DMS53 treated with DMSO at 0.1 percent for 48 hours (cell line): ENCODE measurements around the gene NINJ2.

Source experiments
- DNase-seq: peaks from one replicate; lab custom pipeline; 2025; ENCODE audit not compliant: unreplicated experiment; lab: John Stamatoyannopoulos, UW

NINJ2 gene

DNA sequence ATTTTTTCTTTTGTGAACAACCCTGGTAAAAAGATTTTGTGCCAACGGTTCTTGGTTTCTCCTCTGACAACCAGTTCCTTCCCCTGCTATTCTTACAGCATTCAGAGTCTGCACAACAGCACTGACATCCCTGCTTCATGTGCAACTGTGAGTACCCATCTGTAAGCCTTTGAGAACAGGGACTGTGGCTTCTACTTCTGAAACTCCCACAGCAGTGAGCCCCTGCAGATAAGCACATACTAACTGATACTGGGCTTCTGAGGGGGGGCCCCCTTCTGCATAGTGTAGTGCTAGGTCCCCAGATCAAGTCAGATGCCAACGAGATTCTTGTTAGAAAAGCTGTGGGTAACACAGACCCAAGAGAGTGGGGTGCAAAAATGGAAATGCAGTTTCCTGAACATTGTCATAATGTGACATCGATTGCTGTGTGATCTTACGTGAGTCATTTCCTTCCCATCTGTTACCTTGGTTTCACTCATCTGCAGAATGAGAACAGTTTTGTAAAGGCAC lies 11.1 kb upstream of the NINJ2 start:
- DNase-seq = no peak

DNA sequence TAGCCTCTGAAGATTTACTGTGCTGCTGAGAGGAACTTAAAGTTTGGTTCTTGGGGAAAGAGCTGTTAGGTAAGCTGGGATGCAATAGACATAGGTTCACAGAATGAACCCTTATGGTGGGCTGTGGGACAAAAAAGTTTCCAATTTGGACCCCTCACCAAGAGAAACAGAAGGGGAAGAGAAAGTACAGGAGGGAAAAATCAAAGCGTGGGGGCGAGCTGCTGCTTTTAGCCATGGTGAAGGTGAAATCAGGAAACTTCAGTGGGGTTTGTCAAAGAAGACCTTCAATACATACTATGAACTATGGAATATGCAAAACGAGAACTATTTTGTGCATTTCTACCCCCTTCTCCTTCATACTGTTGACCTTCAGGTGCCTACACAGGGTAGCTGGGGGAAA lies 10.6 kb upstream of the NINJ2 start:
- no peak for DNase-seq

DNA sequence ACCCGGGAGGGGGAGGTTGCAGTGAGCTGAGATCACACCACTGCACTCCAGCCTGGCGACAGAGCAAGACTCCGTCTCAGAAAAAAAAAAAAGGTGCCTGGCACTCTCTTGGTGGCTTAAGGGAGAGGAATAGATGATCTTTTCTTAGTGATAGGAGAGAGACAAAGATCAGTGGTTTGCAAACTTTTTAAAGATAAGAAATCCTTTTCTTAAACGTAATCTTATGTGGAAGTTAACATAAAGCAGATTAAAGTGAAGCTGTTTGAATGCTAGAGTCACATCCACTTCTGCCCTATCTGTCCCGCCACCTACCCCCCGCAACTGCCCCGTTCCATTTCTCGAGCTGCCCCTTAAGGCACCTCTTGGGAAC lies 6.3 kb upstream of the NINJ2 start:
- DNase-seq = no peak

- no peak for DNase-seq
Observed at GRCh38 chr12:668090-668481, 4.8 kb upstream of the NINJ2 start.

GRCh38 chr12:666766-667308 lies 3.6 kb upstream of the NINJ2 start:
- DNase-seq = no peak

DNA sequence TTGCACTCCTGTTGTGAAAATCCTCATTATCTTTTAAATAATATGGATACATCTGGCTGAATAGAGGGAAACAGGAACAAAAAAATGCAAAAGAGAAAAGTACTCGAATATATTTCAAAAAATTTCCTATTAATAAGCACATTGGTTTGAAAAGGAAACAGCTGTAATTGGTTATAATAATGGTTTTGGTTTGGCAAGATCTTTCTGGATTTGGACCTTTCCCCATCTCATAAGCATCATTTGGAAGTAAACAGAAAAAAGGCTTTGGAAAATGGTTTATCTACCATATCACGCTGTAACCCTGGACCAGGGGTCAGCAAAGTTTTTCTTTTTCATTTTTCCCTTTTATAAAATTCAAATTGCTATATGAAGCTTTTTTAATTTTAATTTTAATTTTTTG lies 2.8 kb upstream of the NINJ2 start:
- DNase-seq = no peak

DNA sequence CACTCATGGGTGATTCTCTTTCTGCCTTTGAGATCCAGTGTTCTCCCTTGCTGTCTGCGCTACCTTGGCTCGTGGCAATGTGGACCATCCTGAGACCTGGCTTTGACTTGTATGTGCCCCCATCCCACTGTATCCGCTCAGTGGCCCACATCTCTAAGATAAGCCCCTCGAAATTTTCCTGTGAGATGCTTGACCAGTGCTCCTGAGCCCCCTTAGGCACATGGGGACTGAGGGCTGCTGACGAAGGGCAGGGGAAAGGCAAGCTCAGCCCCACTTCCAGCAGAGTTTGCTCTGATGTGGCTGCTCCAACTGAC lies 1.5 kb upstream of the NINJ2 start:
- DNase-seq = no peak

DNA sequence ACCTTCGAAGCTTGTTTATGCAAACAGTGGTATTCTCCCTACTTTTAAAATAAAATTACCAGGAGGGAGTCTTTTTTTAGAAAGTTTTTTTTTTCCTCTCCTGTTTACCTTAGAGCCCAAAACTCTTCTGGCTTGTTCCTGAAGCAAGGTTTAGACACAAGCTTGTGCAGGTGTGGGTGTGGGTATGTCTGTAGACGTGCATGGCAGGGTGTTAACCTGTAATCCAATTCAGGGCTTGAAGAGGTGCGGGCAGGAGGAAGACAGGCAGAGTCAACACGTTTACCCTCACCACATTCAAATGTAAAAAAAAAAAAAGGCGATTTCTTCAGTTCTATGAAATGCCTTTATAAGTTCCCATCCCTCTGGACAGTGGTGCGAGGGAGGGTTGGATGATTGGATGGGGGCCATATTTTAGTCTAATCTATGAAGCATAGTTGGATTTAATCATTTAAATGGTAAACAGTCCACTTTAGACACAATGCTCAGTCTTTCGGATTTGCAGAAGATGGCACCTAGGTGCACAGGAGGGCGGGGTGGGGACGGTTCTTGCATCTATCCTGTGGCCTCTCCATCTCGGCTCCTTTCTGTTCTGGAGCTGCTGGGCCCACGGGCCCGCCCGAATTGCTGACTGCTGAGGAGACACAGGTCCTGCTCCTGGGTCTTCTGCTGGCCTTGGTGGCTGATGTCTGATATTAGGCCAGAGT lies 982 bp upstream of the NINJ2 start:
- DNase-seq = no peak

DNA sequence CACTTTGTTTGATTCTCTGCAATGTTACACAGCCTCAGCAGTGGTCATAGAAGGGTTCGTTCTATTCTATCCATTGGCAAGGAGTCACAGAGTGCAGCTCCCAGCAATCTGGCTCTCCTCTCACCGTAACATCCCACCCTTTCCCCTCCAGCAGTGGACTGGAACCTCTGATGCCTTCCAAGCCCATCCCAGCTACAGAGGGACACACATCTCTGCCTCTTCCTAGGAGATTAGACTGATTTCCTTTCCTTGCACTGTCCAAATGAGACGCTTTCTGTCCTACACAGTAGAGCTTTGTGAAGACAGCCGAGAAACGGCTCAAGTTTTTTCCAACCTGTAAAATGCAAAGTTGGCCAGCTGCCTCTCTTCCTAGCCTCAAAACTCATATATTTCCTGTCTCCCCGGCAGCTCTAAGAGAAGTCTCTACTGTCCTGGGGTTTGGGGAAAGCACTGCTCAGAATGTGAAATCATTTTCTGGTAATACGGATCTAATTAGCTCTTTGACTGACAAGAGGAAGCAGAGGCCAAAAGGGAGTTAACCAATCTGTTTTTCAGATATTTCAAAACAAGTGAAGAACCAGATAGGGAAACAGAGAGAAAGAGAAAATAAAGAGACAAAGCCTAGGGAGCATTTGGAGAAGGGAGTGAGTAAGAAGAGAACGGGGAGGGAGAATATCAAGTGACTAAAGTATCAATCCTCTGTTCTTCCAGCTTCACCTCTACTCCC lies 516 bp downstream of the NINJ2 start:
- no peak for DNase-seq

DNA sequence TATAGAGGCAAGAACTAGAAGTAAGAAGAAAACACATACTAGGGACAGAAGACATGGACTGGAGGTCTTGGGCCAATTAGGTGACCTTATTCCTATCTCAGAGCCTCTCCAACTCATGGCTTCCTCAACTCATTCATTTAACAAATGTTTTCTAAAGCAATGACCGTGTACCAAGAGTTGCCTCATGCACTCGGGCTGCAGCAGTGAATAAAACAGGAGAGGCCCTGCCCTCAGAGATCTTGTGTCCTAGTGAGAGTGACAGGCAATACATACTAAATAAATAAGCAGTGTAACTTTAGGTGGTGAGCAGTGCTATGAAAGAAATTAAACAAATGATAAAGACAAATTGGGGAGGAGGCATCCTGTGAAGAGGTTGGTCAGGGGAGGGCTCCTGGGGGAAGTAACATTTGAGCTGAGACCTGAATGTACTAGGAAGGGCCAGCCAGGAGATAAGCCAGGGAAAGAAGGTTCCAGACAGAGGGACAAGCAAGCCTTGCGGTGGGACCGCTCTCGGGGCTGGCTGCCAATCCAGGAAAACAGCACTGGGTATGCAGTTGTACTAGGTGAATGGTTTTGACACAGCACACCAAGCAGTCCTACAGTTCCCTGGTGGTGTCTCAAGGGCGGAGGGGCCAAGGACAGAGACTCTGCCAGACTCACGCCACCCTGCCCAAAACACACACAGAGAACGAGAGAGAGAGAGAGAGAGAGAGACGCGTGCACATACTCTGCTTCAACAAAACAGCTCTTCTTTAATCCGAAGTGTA lies 1.3 kb downstream of the NINJ2 start:
- no peak for DNase-seq

- DNase-seq = no peak
Observed at GRCh38 chr12:659090-659683, 4.1 kb downstream of the NINJ2 start.

GRCh38 chr12:650983-651382 lies 12.3 kb downstream of the NINJ2 start:
- no peak for DNase-seq

GRCh38 chr12:647385-648085 lies 15.7 kb downstream of the NINJ2 start:
- no peak for DNase-seq

GRCh38 chr12:646442-647384 lies 16.5 kb downstream of the NINJ2 start:
- no peak for DNase-seq

GRCh38 chr12:645563-646071 lies 17.6 kb downstream of the NINJ2 start:
- DNase-seq = no peak

DNA sequence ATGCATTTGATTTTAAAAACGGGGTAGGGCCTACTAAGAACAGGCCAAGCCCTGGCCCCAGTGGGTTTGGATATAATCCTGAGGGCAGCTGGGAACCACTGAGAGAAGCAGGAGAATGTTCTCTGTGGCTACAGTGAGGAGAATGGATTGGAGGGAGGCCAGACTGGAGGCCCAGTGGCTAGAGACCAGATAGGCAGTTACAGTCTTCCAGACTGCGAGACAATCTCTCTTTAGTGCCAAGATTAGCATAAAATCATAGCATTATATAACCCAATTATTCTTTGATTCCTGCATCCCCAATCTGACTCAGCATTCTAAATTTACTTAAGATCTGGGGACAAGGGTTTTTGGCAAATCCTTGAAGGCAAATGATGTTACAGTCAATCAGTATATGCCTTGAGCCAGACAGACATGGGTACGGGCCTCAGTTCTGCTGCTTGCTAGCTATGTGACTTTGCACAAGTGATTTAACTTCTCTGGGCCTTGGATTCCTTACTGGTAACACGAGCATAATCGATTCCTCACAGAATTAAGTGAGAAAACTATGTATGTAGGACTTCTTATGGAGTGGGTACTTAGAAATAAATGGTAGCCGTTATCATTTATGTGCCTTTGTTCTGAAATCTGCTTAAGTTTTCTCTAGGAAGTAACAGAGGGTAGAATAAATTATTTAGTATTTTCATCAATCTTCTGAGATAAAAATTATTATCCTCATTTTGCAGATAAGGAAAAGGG lies 18.3 kb downstream of the NINJ2 start:
- DNase-seq = no peak

DNA sequence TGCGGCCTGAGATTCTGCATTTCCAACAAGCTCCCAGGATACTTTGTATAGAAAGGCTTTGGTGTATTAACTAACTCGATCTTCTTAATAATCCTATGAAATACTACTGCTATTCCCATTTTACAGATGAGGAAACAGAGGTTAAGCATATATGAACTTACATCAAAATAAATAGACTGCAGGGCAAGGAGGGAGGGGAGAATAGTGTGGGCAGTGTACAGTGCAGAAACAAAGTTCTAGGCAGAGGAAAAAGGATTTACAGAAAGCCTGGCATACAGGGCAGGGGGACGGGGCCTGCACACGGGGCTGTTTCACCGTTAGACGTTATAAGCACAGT lies 19.0 kb downstream of the NINJ2 start:
- no peak for DNase-seq

- peak; percentile 83 for DNase-seq
Observed at GRCh38 chr12:643475-644302, 19.6 kb downstream of the NINJ2 start.
